DND-41 (cell line): Measurements from ENCODE around the gene JAK1.

Experiments
- EZH2 ChIP-seq: IDR thresholded peaks from 3 replicates; pipeline ENCODE4 v1.6.1; 2012; ENCODE audit warnings: borderline replicate concordance, low read depth, mild to moderate bottlenecking, moderate library complexity, low read length, inconsistent platforms; ENCODE audit not compliant: severe bottlenecking
- TF ChIP-seq, protein P1 (sequence below): IDR thresholded peaks from 2 replicates; pipeline ENCODE4 v1.5.1; 2012; ENCODE audit warnings: borderline replicate concordance, low read length, moderate library complexity, mild to moderate bottlenecking; ENCODE audit not compliant: poor library complexity, severe bottlenecking; ENCODE audit errors: extremely low read depth

DNA sequence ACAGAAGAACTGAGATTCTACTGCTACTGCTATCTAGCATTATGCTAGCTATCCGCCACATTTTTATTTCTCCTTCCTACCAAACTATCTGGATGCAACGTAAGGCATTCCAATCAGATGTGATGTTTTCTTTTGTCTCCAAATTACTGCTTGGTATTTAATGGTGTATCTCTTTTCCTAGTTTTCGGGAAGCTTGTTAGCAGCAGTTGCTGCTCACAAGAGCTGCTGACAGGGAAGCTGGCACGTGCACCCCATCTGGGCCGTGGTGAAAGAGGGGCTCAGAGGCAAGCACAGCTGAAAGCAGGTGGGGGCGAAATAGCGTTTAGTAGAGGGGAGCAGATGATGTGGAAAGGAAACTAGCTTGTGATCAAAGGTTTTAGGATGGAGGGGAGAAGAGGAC lies 57.3 kb downstream of the JAK1 start:
- TF ChIP-seq, protein P1, sequence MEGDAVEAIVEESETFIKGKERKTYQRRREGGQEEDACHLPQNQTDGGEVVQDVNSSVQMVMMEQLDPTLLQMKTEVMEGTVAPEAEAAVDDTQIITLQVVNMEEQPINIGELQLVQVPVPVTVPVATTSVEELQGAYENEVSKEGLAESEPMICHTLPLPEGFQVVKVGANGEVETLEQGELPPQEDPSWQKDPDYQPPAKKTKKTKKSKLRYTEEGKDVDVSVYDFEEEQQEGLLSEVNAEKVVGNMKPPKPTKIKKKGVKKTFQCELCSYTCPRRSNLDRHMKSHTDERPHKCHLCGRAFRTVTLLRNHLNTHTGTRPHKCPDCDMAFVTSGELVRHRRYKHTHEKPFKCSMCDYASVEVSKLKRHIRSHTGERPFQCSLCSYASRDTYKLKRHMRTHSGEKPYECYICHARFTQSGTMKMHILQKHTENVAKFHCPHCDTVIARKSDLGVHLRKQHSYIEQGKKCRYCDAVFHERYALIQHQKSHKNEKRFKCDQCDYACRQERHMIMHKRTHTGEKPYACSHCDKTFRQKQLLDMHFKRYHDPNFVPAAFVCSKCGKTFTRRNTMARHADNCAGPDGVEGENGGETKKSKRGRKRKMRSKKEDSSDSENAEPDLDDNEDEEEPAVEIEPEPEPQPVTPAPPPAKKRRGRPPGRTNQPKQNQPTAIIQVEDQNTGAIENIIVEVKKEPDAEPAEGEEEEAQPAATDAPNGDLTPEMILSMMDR: no peak
- no peak for TF ChIP-seq EZH2
